Astrocyte (in vitro differentiated cells and primary cell): Measurements from ENCODE around the gene RFTN1.

Source experiments
- EZH2 ChIP-seq: IDR thresholded peaks from 2 replicates; pipeline ENCODE4 v1.6.1; 2012; ENCODE audit warnings: mild to moderate bottlenecking, low read length, inconsistent platforms; ENCODE audit not compliant: insufficient read depth
- TF ChIP-seq, protein P1 (sequence below): IDR thresholded peaks from 2 replicates; pipeline ENCODE4 v1.5.1; 2011; ENCODE audit warnings: low read depth, mild to moderate bottlenecking, inconsistent platforms, low read length, moderate library complexity; ENCODE audit not compliant: insufficient read depth

- TF ChIP-seq, protein P1, sequence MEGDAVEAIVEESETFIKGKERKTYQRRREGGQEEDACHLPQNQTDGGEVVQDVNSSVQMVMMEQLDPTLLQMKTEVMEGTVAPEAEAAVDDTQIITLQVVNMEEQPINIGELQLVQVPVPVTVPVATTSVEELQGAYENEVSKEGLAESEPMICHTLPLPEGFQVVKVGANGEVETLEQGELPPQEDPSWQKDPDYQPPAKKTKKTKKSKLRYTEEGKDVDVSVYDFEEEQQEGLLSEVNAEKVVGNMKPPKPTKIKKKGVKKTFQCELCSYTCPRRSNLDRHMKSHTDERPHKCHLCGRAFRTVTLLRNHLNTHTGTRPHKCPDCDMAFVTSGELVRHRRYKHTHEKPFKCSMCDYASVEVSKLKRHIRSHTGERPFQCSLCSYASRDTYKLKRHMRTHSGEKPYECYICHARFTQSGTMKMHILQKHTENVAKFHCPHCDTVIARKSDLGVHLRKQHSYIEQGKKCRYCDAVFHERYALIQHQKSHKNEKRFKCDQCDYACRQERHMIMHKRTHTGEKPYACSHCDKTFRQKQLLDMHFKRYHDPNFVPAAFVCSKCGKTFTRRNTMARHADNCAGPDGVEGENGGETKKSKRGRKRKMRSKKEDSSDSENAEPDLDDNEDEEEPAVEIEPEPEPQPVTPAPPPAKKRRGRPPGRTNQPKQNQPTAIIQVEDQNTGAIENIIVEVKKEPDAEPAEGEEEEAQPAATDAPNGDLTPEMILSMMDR, result no peak
- no peak for TF ChIP-seq EZH2
Measured at GRCh38 chr3:16330351-16330750, 183.1 kb downstream of the RFTN1 start.
